Cardiac septum (tissue), 1 donor: ENCODE results near the gene TRMT2A. TPM values are rescaled to one million over a fixed set of nuclear protein-coding genes. Genes with fewer than 3 reads are reported as not detected.

Experiments used
- DNase-seq: peaks from one replicate; pipeline ENCODE4 v3.0.0-alpha.2; 2020; ENCODE audit warnings: low spot score
- intact Hi-C: fragments of 100-400 bp; cut with DNase I; formaldehyde crosslinking; loops from one replicate; pipeline ENCODE4 v1.14.0; 2022
- total RNA-seq: library from RNA; stranded (reverse); fragmentation: NEBNext Ultra II Directional; extraction: Animal tissue kit (Norgen Biotek cat#: 25700); gene quantifications from one replicate; pipeline ENCODE4 v1.2.1, GENCODE V29; 2021
- donor health status: DM: no; HTN: no; CAD: no.

Gene TRMT2A
- total RNA-seq, 1 donor from 2014 or later = 24.0 TPM

DNA sequence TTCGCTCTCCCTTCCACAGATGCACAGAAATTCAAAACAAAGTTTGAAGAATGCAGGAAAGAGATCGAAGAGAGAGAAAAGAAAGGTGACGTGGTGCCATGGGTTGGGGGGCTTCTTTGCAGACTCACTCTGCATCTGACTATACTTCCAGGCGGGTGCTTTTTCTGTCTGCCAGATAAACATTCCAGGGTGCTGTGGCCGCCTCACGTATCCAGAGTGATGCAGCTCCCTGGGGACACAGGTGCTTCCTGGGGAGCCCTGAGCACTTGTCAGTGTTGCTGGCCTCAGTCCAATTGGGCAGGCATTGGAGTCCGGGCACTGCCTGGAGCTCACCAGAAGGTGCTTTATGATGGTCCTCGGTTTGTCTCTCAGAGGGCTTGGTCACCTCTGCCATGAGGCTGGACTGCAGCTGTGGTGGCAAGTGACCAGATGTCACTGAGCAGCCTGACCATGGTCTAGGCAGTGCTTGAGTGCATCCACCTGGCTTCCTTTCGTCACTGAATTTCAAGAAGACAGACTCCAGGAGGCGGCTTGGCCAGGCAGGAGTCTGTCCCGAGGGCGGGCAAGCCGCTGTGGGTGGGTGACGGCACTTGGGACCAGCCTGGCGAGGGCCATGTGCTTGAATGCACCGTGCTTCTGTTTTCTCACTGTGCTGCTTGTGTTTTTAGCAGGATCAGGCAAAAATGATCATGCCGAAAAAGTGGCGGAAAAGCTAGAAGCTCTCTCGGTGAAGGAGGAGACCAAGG is 9.4 kb upstream of the TRMT2A start:
- intact Hi-C loops = no loop called here
- DNase-seq = no peak

DNA sequence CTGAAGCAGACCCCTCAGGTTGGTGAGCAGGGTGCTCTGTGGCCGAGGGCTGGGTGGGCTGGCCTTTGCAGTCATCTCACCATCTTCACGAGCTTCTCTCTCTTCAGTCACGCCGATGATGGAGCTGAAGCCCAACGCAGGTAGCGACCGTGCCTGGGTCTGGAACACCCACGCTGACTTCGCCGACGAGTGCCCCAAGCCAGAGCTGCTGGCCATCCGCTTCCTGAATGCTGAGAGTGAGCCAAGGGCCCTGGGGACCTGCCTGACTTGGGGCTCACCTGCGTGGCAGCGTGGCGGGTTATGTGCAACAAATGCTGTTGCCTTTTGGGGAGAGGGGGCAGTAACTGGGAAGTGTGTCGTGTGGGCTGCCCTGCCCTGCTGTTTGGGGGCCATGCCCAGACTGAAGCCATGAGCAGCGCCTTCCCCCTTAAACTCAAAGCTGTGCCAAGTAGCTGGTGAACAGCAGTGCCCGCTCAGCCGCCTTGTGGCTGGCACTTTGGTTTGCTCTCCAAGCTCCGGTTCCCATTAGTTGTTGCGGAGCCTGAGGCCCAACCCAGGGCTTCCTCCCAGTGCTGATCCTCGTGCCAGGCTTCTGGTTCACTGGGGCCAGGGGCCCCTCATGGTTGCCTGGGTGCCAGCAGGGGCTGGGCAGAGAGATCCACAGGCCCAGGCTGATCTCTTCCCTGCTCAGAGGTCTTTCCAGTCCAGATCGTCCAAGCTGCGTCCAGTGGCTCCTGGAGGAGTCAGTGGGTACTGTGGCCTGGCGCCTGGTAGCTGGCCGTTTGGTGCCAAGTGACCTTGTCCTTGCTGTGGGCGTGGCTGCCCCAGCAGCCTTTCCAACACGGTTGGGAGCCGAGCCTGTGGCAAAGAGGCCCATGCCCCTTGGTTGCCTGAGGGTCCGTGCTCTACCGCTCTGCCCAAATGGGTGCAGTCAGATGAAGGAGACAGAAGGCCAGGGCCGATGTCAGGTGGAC is 8.5 kb upstream of the TRMT2A start:
- DNase-seq = no peak
- intact Hi-C loops = no loop called here

DNA sequence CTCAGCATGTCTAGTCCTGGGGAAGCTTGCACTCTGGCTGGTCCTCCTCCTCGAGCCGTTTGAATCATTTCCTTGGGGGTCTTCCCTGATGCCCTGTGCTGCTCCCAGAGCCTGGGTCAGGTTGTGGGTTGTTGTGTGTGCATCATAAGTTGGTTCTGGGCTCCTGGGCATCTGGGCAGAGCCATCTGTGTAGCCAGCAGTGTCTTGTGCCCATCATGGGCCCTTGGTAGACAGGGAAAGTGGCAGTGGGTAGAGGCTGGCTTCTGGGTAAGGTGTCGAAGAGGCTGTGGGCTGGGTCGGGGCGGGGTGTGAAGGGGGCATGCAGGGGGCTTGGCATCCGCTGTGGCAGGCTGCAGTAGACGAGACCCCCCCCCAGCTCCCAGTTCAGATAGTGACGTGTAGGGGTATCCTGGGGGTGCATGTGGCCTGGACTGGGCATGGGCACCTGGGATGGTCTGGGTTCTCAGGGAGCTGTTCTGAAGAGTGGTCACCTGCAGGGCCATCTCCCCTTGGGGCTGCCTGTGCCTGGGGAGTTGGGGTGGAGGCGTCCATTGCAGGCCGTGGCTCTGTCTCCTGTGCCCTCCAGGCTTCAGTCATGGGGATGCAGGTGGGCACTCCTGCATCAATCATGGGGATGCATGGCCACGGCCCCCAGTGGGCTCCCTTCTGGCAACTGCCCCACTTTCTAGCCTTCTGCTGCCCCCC is 7.2 kb upstream of the TRMT2A start:
- no peak for DNase-seq

DNA sequence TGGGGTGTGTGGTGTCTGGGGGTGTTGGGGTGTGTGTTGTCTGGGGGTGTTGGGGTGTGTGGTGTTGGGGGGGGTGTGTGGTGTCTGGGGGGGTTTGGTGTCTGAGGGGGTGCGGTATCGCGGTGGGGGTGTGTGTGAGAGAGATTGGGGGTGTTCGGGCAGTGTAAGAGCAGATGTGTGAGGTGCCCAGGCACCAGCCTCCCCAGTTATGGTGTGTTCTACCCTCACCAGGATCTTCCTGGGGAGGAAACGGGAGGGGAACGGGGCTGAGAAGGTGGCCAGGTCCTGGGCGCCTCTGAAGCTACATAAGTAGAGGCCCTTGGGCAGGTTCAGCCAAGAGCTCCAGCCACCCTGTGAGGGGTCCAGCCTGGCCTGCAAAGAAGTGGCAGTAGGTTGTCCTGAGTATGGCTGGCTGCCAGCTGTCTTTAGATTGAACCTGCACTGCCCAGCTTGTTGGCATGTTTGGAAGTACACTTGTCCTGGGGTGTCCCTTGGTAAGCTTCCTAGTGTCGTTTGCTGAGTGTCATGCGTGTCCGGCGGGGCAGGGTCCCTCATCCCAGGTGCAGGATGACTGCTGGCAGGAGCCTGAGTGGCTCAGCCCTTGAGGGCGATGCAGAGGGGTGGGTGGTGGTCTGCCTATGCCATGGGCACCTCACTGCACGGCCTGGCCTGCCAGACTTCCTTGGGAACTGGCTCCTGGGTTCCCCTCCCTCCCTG is 6.5 kb upstream of the TRMT2A start:
- no peak for DNase-seq
- intact Hi-C loops = no loop called here

More for the DNA sequence above, 7.2 kb upstream of the TRMT2A start:
- intact Hi-C loops = no loop called here

DNA sequence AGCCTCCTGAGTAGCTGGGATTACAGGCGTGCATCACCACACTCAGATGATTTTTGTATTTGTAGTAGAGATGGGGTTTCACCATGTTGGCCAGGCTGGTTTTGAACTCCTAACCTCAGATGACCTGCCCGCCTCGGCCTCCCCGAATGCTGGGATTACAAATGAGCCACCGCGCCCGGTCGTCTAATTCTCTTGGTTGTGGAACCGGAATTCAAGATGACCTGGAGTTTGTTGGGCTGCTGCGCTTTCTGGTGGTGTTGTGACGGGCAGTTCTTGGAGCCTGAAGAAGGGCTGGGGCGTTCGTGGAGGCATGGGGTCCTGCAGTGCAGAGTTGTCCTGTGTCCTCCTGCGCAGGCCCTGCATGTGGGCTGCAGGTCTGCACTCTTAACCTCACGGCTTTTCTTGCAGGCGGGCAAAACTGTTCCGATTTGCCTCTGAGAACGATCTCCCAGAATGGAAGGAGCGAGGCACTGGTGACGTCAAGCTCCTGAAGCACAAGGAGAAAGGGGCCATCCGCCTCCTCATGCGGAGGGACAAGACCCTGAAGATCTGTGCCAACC is 4.9 kb upstream of the TRMT2A start:
- intact Hi-C loops = no loop called here
- no peak for DNase-seq

DNA sequence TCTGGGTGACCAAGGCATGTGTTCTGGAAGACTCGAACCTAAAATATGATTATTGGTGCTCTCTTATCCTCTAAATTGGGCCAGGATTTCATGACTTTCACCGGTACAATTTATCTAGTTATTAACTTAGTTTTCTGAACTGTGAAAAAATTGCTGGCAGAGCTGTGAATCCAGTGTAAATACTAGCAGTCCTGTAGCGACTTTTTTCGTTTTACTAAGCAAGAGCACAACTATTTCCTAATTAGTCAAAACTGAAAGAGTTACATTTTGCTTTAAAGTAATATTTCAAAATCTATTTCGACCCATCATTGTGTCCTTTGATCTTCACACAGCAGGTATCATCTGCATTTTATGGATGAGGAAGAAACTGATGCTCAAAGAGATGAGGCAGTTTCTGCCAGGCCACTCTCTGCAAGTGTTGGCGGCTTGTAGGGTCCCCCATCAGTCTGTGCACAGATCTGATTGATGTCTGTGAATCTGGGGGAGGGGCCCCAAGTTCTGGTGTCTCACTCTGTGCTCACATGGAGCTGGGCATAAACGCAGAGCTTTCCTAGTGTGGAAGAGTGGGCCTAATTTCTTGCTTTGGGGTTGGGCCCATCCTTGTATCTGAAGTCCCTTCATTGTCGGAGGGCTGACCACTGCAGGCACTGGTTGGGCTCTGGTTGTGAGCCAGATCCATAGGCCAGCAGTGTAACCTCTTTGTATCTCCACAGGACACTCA is 1.4 kb upstream of the TRMT2A start:
- intact Hi-C loops = loop anchor here (5.0 to 10.0 kb wide), 2 partner anchors 96 to 264 kb away; partner anchors contain the start of genes GNB1L, RTL10 and TANGO2
- no peak for DNase-seq

DNA sequence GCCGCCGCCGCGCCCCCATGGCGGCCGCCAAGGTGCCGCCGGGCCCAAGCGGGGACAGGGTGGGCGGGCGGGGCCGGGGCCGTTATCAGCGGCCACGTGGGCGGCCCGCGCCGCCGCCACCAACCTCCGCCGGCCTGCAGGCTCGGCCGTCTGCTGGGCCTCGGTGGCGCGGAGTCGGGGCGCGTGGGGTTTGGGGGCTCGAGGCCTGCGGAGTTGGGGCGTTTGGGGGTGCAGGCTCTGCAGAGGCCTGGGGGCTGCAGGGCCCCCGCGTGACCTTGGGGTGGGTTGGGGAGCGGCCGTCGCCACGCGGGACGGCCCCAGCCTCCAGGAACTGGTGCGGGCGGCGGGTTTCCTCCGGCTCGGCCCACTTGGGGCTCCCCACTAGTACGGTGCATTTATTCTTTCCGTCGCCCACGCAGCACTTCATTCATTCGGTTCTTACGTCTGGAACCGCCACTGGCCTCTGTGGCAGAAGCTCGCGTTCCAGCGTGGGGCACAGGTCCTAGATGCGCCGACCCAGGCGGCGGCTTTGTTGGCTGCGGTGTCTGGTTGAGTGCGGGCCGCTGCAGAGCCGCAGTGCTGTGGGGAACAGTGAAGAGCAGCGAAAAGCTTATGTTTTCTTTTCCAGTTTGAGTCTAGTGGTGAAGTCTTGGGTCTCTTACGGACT is 740 bp upstream of the TRMT2A start:
- intact Hi-C loops = loop anchor here (1.0 to 10.0 kb wide), 3 partner anchors 38 to 263 kb away; partner anchors contain the start of genes GNB1L, RTL10 and TANGO2
- DNase-seq = no peak

DNA sequence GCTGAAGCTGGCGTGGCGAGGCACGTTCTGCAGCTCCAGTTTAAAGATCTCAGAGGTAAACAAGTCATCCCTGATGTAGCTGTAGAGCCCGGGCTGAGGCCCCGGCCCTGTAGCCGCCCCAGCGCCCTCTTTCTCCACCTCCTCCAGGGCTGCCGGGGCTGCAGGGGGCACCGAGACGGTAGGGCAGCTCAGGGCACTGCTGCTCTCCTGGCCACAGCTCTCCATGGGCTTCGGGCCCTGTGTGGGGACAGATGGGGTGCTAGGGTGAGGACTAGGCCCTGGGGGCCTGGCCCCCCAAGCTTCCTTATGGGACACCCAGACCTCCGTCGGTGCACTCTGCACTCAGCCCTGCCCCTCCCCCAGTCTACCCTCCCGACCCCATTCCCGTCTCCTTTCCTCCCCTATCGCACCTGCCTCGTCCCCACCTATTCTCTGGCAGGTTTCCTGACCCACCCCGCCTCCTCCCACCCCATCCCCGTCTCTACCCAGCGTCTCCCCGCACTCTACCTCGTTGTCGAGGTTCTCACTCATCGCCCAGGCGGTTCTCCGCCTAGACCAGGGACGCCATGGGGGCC is 563 bp downstream of the TRMT2A start:
- intact Hi-C loops = loop anchor here (5.0 to 10.0 kb wide), 2 partner anchors 94 to 262 kb away; partner anchors contain the start of genes GNB1L, RTL10 and TANGO2
- DNase-seq = no peak

DNA sequence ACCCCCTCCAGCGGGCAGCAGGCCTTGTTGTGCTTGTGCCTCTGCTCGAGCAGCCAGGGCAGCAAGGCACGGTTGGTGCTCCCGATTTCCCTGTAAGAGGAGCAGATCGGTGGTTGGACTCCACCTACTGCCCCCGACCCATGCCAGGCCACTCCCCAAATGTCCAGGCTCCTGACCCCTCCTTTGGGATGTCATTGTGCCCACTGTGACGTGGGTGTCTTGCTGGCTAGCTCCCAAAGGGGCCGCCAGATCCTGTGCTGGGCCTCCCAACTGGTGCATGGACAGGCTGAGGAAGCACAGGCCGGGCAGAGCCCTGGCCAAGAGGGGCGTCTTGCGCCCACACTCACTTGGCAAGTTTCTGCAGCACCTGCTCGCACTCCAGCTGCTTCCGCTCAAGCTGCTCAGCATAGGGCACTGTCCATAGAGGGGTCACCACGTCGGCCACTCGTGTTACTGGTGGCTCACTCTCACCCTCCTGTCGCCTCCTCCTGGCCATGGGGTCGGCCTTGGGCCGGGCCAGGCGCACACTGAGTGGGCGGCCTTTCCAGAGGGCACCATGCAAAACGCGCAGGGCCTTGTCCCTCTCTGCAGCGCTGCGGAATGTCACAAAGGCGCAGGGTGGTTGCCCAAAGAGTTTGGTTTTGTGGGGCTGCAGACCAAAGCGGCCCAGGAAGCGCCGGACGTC is 1.2 kb downstream of the TRMT2A start, which contains the start of gene RANBP1:
TSS of gene RANBP1 (plus strand) at position 414 of the 685 bp plus-strand sequence. CDS start at position 495, 81 bp downstream.
- DNase-seq = no peak
- intact Hi-C loops = loop anchor here (5.0 to 10.0 kb wide), 2 partner anchors 94 to 261 kb away; partner anchors contain the start of genes GNB1L, RTL10 and TANGO2

DNA sequence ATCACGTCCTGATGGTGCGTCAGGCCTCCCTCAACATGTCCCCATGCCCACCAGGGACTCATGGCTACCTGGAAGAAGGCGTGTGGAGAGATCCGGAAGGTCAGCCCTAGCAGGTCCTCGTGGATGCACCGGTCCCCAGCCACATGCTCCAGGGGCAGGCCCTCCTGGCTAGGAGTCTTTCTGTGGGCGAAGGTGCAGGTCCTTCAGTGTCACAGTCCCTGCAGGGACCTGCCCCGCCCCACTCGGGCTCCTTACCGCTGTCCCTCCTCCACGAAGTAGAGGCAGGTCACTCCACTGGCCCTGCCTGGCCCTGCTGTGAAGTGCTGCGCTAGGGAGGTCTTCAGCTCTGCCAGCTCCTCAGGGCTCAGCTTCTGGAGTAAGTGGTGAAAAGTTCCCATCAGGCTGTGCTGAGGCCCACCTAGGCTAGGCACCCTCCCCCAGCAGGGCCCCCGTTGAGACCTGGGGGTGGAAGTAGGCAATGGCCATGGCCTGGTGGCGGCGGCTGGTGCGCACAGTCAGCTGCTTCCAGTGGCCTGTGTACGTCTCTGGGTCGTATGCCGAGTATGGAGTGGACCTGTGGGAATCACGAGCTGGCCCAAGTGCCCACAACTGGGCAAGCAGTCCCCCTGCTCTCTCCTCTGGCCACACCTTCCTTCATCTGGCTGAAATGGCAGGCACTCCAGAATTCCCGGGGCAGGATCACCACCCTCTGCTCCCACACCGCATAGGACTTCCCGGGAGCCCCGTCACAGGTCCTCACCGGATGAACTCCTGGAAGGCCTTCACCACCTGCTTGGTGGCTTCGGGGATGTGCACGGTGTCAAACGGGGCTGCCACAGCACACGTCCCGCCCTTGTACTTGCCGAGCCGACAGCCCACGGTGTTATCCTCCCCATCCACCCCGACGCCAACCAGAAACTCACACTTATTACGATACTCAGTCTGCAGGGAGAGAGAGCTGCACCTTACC is 2.2 kb downstream of the TRMT2A start:
- intact Hi-C loops = loop anchor here (5.0 to 10.0 kb wide), 2 partner anchors 92 to 260 kb away; partner anchors contain the start of genes GNB1L, RTL10 and TANGO2
- no peak for DNase-seq

DNA sequence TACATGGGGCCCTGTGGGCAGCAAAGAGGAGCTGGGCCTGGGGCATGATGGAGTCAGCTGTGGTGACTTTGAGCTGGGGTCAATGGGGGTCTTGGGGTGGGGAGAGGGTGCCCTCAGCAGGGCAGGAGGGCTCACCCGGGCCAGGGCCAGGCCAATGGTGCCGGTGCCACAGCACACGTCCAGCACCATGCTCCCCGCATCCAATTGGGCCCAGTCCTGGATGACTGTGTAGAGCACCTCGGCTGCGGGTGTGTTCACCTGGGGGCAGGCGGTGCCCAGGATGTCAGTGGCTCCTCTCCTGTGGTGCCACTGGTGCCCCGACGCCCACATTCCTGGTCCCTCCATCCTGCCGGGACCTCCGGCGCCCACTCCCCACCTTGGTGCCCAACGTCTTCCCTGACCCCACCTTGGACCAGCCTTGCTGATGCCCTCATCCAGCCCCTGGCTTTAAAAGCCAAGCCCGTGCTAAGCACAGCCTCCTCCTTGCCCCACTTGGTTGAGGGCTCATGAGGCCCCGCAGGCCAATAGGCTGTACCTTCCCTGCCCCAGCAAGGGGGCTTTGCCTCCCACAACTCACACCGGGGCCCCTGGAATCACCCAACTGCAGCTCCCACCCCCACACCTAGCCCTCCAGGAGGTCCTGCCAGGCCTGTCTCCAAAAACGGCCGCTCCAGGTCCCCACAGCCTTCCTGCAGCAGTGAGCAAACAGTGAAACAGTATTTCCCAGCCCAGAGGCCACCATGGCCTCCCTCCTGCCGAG is 3.3 kb downstream of the TRMT2A start:
- intact Hi-C loops = loop anchor here (10.0 kb wide), 1 partner anchor 259 kb away; the partner anchor contains the start of genes GNB1L and RTL10
- no peak for DNase-seq

DNA sequence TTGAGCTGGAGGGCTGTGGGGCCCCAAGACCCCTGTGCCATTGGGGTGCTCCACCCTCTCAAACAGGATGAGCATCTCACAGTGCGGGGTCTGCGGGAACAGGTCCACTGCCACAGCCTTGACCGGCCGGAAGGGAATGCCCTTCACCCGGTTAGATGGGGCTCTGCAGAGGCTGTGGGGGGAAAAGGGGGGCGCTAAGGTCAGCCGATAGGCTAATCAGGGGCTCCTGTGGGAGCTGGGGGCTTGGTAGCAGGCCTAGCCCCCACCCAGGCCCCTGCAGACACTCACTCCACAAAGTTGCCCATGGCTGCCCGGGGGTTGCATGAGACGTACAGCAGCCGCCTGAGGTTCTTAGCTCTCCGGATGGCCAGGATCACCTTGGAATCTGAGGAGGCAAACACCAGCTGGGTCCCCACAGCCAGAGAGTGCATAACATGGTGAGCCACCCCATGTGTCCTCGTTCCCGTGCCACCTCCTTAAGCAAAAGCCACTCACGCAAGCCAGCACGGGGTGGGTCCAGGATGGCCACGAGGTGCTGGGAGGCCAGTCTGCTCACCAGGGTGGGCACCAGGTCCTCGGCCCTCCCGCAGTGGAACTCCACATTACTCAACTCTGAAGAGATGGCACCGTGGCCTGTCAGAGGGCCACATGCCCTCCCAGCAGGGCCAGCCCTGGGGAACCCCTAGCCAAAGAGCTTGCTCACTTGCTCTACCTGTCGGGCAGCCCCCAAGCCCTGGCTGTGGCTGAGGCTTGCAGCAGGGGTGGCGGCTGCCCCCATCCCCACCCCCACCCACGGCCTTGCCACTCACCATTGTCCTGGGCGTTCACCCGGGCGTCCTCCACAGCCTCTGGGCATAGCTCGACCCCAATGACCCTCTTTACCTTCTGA is 4.2 kb downstream of the TRMT2A start:
- intact Hi-C loops = loop anchor here (10.0 kb wide), 1 partner anchor 258 kb away; the partner anchor contains the start of genes GNB1L and RTL10
- no peak for DNase-seq
